ENCODE data around the gene MYO9A. TPM values are rescaled to one million over a fixed set of nuclear protein-coding genes. Genes with fewer than 3 reads are reported as not detected.
"Not testable (repeated sequence)": the region's sequence is repeated elsewhere in the genome, so short reads cannot be mapped to it uniquely, and the experiment has no call there.

Gene MYO9A
- polyA plus RNA-seq, 1 experiment = 15.2 TPM

DNA sequence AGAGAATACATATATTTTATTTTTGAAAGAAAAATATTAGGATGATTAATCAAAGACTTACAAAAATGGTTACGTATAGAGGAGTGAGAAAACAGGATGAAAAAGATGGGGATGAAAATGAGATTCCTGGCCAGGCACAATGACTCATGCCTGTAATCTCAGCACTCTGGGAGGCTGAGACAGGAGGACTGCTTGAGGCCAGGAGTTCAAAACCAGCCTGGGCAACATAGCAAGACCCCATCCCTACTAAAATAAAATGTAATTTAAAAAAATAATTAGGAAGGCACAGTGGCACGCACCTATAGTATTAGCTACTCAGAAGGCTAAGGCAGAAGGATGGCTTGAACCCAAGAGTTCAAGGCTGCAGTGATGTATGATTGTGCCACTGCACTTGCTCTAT lies 11.9 kb downstream of the MYO9A start:
- Histone ChIP-seq H3K27ac (ENCODE audit: low read depth, low read length) (no peak overlapping the region), H3K4me3 (ENCODE audit: low read depth, low read length) (no peak overlapping the region), H3K9me3 (ENCODE audit: control insufficient read depth, insufficient read depth, low read length) (no peaks in the 10 kb centered on the region), H3K27me3 (ENCODE audit: control insufficient read depth, insufficient read depth, low read length) (no peaks in the 10 kb centered on the region)
- ChIA-PET CTCF (interaction anchor here (1.3 kb wide), 1 partner anchor 16 kb away, joined by 3 read pairs; no protein-coding TSS in a partner anchor), POLR2A (no interaction called here)
- DNase-seq (ENCODE audit: low read depth, low spot score) = no peak
- TF ChIP-seq, protein P1, sequence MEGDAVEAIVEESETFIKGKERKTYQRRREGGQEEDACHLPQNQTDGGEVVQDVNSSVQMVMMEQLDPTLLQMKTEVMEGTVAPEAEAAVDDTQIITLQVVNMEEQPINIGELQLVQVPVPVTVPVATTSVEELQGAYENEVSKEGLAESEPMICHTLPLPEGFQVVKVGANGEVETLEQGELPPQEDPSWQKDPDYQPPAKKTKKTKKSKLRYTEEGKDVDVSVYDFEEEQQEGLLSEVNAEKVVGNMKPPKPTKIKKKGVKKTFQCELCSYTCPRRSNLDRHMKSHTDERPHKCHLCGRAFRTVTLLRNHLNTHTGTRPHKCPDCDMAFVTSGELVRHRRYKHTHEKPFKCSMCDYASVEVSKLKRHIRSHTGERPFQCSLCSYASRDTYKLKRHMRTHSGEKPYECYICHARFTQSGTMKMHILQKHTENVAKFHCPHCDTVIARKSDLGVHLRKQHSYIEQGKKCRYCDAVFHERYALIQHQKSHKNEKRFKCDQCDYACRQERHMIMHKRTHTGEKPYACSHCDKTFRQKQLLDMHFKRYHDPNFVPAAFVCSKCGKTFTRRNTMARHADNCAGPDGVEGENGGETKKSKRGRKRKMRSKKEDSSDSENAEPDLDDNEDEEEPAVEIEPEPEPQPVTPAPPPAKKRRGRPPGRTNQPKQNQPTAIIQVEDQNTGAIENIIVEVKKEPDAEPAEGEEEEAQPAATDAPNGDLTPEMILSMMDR (IDR thresholded peaks at IDR 0.05; ENCODE audit: low read depth, low read length) = no peak

- POLR2A ChIA-PET = no interaction called here
- CTCF ChIA-PET = interaction anchor here (1.3 kb wide), 1 partner anchor 15 kb away, joined by 3 read pairs; no protein-coding TSS in a partner anchor
Measured at GRCh38 chr15:72105111-72105510, 12.8 kb downstream of the MYO9A start.

GRCh38 chr15:72100551-72100950 lies 17.4 kb downstream of the MYO9A start:
- H3K4me3 ChIP-seq (ENCODE audit: low read depth, low read length); H3K27me3 ChIP-seq (ENCODE audit: control insufficient read depth, insufficient read depth, low read length); DNase-seq (ENCODE audit: low read depth, low spot score); CTCF ChIA-PET; POLR2A ChIA-PET; H3K27ac ChIP-seq (ENCODE audit: low read depth, low read length); H3K9me3 ChIP-seq (ENCODE audit: control insufficient read depth, insufficient read depth, low read length): not testable (repeated sequence)

More at GRCh38 chr15:72105111-72105510, 12.8 kb downstream of the MYO9A start:
- DNase-seq (ENCODE audit: low read depth, low spot score) = no peak
- Histone ChIP-seq H3K27me3 (ENCODE audit: control insufficient read depth, insufficient read depth, low read length) (no peaks in the 10 kb centered on the region), H3K27ac (ENCODE audit: low read depth, low read length) (no peak overlapping the region), H3K4me3 (ENCODE audit: low read depth, low read length) (no peak overlapping the region), H3K9me3 (ENCODE audit: control insufficient read depth, insufficient read depth, low read length) (no peaks in the 10 kb centered on the region)
- TF ChIP-seq, protein P1 (IDR thresholded peaks at IDR 0.05; ENCODE audit: low read depth, low read length) = no peak

GRCh38 chr15:72099155-72099554 lies 18.8 kb downstream of the MYO9A start:
- POLR2A ChIA-PET = no interaction called here
- Histone ChIP-seq H3K9me3 (ENCODE audit: control insufficient read depth, insufficient read depth, low read length) (no peaks in the 10 kb centered on the region), H3K27me3 (ENCODE audit: control insufficient read depth, insufficient read depth, low read length) (no peaks in the 10 kb centered on the region), H3K27ac (ENCODE audit: low read depth, low read length) (no peak overlapping the region), H3K4me3 (ENCODE audit: low read depth, low read length) (no peak overlapping the region)
- CTCF ChIA-PET = no interaction called here
- TF ChIP-seq, protein P1 (IDR thresholded peaks at IDR 0.05; ENCODE audit: low read depth, low read length) = no peak
- no peak for DNase-seq (ENCODE audit: low read depth, low spot score)

GRCh38 chr15:72098040-72098439 lies 19.9 kb downstream of the MYO9A start:
- H3K4me3 ChIP-seq (ENCODE audit: low read depth, low read length) = no peak overlapping the region
- H3K27ac ChIP-seq (ENCODE audit: low read depth, low read length) = no peak overlapping the region
- DNase-seq (ENCODE audit: low read depth, low spot score) = no peak
- no peaks in the 10 kb centered on the region for H3K27me3 ChIP-seq (ENCODE audit: control insufficient read depth, insufficient read depth, low read length)
- TF ChIP-seq, protein P1 (IDR thresholded peaks at IDR 0.05; ENCODE audit: low read depth, low read length) = no peak
- H3K9me3 ChIP-seq (ENCODE audit: control insufficient read depth, insufficient read depth, low read length) = no peaks in the 10 kb centered on the region
- POLR2A ChIA-PET = no interaction called here
- CTCF ChIA-PET = no interaction called here

DNA sequence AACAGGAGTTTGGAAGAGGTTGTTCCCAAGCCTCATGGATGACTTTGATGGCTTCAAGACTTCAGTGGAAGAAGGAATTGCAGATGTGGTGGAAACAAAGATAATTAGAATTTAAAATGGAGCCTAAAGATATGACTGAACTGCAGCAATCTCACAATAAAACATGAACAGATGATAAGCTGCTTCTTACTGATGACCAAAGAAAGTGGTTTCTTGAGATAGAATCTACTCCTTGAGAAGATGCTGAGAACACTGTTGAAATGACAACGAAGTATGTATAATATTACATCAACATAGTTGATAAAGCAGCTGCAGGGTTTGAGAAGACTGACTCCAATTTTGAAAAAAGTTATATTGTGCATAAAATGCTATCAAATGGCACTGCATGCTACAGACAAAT lies 21.2 kb downstream of the MYO9A start:
- Histone ChIP-seq H3K9me3 (ENCODE audit: control insufficient read depth, insufficient read depth, low read length) (no peaks in the 10 kb centered on the region), H3K27me3 (ENCODE audit: control insufficient read depth, insufficient read depth, low read length) (no peaks in the 10 kb centered on the region), H3K4me3 (ENCODE audit: low read depth, low read length) (no peak overlapping the region), H3K27ac (ENCODE audit: low read depth, low read length) (no peak overlapping the region)
- CTCF ChIA-PET = no interaction called here
- DNase-seq (ENCODE audit: low read depth, low spot score) = no peak
- TF ChIP-seq, protein P1 (IDR thresholded peaks at IDR 0.05; ENCODE audit: low read depth, low read length) = no peak
- POLR2A ChIA-PET = no interaction called here

Data from AG04450 (cell line).